Uterus (tissue), 2 donors: ENCODE data around the gene H1-8.

ENCODE experiments used
- POLR2A ChIP-seq, 2 donors: fragments of 450-650 bp; IDR thresholded peaks; one replicate each; pipeline ENCODE4 v1.6.1; 2016; ENCODE audit warnings: antibody characterized with exemption in 2 of 2, mild to moderate bottlenecking in 1 of 2, moderate library complexity in 1 of 2
- TF ChIP-seq, protein P1 (sequence below), 4 experiments: fragments of 200-600 bp in 2 of 4; fragments of 450-650 bp in 2 of 4; sonication (generic) in 2 of 4; IDR thresholded peaks; one replicate each; pipeline ENCODE4 v1.5.1; 2016 to 2019; ENCODE audit warnings: antibody characterized with exemption in 4 of 4, mild to moderate bottlenecking in 2 of 4, moderate library complexity in 1 of 4

DNA sequence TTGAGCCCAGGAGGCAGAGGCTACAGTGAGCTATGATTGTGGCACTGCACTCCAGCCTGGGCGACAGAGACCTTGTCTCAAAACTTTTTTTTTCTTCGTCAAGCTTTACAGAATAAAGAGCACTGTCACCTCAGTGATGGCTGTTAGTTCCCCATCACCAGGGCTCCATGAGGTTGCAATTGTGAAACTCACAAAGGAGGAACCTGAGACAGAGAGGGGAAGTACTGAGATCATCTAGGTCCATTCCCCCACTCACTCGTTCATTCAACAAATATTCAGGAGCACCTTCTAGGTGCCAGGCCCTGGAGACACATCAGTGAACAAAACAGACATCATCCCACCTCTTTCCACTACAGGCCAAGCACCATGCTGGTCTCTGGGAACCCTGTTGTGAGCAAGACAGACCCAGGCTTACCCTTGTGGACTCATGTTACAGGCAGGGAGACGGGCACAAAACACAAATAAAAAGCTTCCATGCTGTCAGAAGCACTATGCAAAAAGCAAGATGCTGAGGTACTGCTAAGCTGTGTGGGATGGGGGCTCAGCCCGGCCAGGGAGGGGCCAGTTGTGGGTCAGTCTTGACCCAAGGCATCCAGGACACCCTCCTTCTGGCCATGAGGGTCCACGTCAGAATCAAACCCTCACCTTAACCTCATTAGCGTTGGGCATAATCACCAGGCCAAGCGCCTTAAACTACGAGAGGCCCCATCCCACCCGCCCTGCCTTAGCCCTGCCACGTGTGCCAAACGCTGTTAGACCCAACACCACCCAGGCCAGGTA lies 16.7 kb upstream of the H1-8 start:
- TF ChIP-seq, protein P1, sequence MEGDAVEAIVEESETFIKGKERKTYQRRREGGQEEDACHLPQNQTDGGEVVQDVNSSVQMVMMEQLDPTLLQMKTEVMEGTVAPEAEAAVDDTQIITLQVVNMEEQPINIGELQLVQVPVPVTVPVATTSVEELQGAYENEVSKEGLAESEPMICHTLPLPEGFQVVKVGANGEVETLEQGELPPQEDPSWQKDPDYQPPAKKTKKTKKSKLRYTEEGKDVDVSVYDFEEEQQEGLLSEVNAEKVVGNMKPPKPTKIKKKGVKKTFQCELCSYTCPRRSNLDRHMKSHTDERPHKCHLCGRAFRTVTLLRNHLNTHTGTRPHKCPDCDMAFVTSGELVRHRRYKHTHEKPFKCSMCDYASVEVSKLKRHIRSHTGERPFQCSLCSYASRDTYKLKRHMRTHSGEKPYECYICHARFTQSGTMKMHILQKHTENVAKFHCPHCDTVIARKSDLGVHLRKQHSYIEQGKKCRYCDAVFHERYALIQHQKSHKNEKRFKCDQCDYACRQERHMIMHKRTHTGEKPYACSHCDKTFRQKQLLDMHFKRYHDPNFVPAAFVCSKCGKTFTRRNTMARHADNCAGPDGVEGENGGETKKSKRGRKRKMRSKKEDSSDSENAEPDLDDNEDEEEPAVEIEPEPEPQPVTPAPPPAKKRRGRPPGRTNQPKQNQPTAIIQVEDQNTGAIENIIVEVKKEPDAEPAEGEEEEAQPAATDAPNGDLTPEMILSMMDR (IDR thresholded peaks at IDR 0.05) = no peak
- TF ChIP-seq POLR2A (IDR thresholded peaks at IDR 0.05) = no peak
